ENCODE data around the gene DNAJC15. TPM values are rescaled to one million over a fixed set of nuclear protein-coding genes. Genes with fewer than 3 reads are reported as not detected.
A peak's percentile ranks its signal among the peaks of the same experiment; 100 is the strongest.

DNAJC15 gene
- total RNA-seq, 2 donors from 2014 or later = 10.8 to 17.0 TPM

- no peak for DNase-seq (ENCODE audit: low spot score)
- intact Hi-C loops (cut with DNase I) = no loop called here
These were observed 90.2 kb downstream of the DNAJC15 start for GRCh38 chr13:43113603-43114002.

DNA sequence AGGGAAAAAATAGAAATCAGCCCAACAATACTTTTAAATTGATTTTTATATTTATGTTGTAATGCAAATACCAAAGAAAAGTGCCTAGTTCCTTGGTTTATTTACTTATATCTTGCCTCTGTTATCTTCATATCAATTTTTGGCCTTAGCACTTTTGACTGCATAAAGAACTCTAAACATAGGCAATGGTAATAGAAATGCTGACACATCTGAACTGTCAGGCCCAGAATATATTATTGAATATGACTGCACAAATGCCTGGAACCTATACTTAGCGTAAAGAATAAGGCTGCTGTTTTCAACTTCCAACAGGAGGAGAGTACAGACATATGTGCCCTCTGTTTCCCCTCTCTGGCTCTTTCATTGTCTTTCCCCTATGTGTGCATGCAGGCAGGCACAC lies 91.1 kb downstream of the DNAJC15 start:
- intact Hi-C loops (cut with DNase I) = no loop called here
- no peak for DNase-seq (ENCODE audit: low spot score)

GRCh38 chr13:43115141-43115540 lies 91.8 kb downstream of the DNAJC15 start:
- intact Hi-C loops (cut with DNase I) = no loop called here
- no peak for DNase-seq (ENCODE audit: low spot score)

- DNase-seq (ENCODE audit: low spot score) = no peak
- intact Hi-C loops (cut with DNase I) = no loop called here
These were observed 92.9 kb downstream of the DNAJC15 start for GRCh38 chr13:43116242-43116641.

DNA sequence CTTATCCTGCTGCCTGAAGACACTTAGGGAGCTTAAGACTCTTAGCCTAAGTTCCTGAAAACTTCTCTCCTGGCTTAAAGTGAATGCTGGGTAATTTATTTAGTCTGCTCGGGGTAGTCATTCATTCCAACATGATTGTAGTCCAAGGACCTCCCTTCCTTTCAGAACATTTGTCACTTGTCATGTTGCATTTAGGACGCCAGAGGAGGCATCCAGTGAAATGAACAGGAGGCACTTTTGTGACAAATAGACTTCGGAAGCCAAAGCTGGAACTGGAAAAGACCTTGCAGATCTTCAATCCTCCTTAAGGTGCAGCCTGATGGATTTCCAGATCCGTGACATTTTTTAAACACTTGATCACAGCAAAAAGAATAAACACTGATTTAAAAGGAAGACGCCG lies 95.1 kb downstream of the DNAJC15 start:
- intact Hi-C loops (cut with DNase I) = no loop called here
- no peak for DNase-seq (ENCODE audit: low spot score)

- no peak for DNase-seq (ENCODE audit: low spot score)
- intact Hi-C loops (cut with DNase I) = no loop called here
These were observed 95.8 kb downstream of the DNAJC15 start for GRCh38 chr13:43119206-43119605.

GRCh38 chr13:43122791-43123190 lies 99.4 kb downstream of the DNAJC15 start:
- intact Hi-C loops (cut with DNase I) = no loop called here
- no peak for DNase-seq (ENCODE audit: low spot score)

DNA sequence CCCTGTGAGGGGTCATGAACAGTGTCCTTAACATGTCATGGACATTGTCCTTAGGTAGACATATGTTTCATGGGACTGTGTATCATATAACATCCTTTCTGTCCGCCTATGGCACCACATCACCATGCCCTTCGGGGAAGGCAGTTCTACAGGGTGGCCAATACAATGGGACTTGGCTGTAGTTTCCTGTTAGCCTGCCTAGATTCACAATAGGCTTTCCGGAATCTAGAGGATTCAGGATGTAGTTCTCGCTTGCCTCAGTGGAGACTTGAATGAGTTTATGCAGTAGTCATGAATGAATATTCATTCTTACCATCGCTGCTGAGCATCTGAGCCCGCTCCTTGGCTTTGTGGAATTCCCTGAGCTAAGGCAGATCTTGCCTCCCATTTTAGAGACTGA lies 100.5 kb downstream of the DNAJC15 start:
- intact Hi-C loops (cut with DNase I) = no loop called here
- DNase-seq (ENCODE audit: low spot score) = no peak

GRCh38 chr13:43124490-43124889 lies 101.1 kb downstream of the DNAJC15 start:
- no peak for DNase-seq (ENCODE audit: low spot score)
- intact Hi-C loops (cut with DNase I) = no loop called here

- no peak for DNase-seq (ENCODE audit: low spot score)
- intact Hi-C loops (cut with DNase I) = no loop called here
These were observed 103.0 kb downstream of the DNAJC15 start for GRCh38 chr13:43126420-43126819.

DNA sequence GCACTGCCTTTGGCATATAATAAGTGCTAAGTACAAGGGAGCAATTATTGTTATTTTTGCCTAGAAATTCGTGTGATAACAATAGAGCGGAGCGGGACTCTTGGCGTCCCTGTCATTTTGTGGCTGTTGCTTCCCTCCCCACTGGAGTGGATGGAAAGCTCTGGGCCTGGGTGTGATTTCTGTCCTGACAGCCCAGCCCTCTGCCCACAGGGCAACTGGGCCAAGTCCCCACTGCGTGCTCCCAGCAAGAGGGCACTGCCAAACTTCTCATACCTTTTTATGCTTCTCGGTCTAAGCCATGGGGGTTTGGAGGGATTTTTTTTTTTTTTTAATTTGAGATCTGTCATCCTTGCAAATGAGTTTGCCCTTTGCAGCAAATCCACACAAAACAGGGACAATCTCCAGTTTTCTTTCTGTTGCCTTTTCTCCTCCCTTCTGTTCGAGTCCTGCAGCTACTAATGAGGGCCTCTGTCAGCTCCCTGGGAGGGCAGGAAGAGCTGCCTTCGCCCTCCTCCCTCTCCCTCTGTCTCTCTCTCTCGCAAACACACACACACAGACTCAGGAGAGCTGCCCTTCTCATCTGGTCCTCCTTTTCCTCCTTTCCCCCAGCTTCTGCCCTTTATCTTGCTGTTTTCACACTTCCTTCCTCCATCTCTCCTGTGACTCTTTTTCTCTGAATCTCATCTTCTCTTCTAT lies 103.9 kb downstream of the DNAJC15 start:
- DNase-seq (ENCODE audit: low spot score) = no peak
- intact Hi-C loops (cut with DNase I) = no loop called here

- intact Hi-C loops (cut with DNase I) = no loop called here
- no peak for DNase-seq (ENCODE audit: low spot score)
These were observed 104.4 kb downstream of the DNAJC15 start for GRCh38 chr13:43127827-43128226.

- DNase-seq (ENCODE audit: low spot score) = peak; percentile 85
These were observed 105.1 kb downstream of the DNAJC15 start for GRCh38 chr13:43128504-43128961.

GRCh38 chr13:43129066-43129465 lies 105.7 kb downstream of the DNAJC15 start:
- intact Hi-C loops (cut with DNase I) = no loop called here
- no peak for DNase-seq (ENCODE audit: low spot score)

More at GRCh38 chr13:43128504-43128961, 105.1 kb downstream of the DNAJC15 start:
- intact Hi-C loops (cut with DNase I) = no loop called here

- intact Hi-C loops (cut with DNase I) = no loop called here
- no peak for DNase-seq (ENCODE audit: low spot score)
These were observed 106.2 kb downstream of the DNAJC15 start for GRCh38 chr13:43129511-43130110.

DNA sequence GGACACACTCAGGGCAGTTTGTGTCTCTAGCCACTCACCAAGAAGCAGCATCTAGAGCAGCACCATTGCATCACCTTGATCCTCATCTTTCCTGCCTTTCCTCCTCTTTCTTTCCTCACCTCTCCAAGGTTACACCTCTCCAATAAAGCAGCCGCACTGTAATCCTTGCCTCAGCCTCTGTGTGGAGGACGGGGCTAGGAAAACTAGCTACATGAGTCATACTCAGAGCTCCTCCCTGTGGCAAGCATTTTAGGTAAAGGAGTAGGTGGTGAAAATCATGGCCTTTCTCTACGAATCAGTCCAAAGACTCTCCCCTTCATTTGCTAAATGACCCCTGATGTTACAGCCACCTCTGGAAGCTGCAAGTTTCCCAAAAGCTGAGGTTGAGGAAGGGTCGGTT lies 108.9 kb downstream of the DNAJC15 start:
- intact Hi-C loops (cut with DNase I) = no loop called here
- DNase-seq (ENCODE audit: low spot score) = no peak

DNA sequence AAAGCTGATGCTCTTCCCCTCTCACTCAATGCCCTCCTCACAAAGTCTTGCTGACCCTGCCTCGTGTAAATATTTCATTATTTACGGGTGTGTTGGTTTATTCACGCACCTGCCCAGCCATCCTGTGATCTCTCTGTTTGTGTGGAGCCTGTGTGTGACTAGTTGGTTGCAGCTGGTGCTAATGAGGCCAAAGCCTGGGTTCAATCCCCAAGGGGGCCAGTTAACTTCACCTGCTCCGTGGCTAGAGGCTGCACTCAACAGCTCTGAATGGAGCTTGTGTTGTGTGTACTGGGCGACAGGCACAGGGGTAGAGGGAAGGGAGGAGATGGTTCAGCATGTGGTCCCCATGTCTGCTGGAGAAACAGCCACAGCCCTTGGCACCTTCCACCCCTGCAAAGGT lies 109.5 kb downstream of the DNAJC15 start:
- DNase-seq (ENCODE audit: low spot score) = no peak
- intact Hi-C loops (cut with DNase I) = no loop called here

DNA sequence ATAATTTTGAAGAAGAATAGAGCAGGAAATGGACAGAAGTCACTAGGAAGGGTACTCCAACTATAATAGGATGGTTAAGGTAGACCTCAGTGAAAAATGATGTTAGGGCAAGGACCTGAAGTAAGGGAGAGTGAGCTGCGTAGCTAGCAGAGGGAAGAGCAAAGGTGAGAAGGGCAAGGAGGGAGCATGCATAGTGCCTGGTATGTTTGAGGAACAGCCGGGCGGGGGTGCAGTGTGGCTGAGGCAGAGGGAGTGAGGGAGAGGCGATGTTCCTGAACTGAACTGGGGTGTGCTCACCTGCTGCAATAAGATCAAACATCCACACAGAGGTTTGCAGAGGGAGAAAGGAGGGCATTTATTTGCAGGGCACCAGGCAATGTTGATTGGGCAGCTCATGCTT lies 110.4 kb downstream of the DNAJC15 start:
- intact Hi-C loops (cut with DNase I) = no loop called here
- DNase-seq (ENCODE audit: low spot score) = no peak

- no peak for DNase-seq (ENCODE audit: low spot score)
- intact Hi-C loops (cut with DNase I) = loop anchor here in 1 of 2 donors (5.0 kb wide), 1 partner anchor 922 kb away; no protein-coding TSS in a partner anchor
These were observed 111.5 kb downstream of the DNAJC15 start for GRCh38 chr13:43134868-43135267.

GRCh38 chr13:43135516-43135915 lies 112.1 kb downstream of the DNAJC15 start:
- intact Hi-C loops (cut with DNase I) = loop anchor here in 1 of 2 donors (5.0 kb wide), 1 partner anchor 922 kb away; no protein-coding TSS in a partner anchor
- no peak for DNase-seq (ENCODE audit: low spot score)
